ENCODE data around the gene MTHFD2L. TPM values are rescaled to one million over a fixed set of nuclear protein-coding genes. Genes with fewer than 3 reads are reported as not detected.

MTHFD2L gene
- total RNA-seq, 1 experiment from 2014 or later, result 9.4 TPM

DNA sequence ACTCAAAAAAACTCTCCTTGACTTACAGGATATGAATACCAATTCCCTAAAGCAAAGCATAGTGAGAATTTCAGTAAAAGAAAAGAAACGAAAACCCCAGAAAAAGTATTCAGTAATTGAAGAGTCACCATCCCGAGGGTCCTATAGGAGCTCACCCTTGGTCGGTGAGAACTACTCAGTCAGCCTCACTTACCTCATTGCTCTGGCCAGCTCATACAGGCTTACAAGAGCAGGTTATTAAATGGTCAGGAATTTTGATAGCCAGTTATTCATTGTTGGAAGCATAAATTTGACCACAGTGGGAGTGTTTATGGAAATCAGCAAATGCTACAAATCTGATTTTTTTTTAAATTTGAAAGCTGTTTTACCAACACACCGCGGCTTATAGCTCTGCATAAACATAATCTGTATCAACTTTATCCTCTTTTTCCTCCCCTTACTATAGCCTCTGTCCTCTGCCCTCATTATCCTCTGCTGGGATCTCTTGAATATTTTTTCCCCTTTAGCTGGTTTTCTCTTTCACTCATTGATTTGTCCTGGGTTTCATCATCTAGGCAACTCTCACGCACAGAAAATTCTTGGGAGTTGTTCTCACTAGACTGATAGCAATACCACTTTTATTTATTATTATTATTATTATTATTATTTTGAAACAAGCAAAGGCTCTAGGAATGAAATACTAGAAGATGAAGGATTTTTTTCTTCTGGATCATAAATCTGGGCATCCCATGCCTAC, 47.9 kb upstream of the MTHFD2L start:
- TF ChIP-seq NR2C2 (CRISPR knock-in tag; IDR thresholded peaks at IDR 0.05) (no peak), ZNF532 (CRISPR knock-in tag; IDR thresholded peaks at IDR 0.05; ENCODE audit: borderline replicate concordance) (no peak), IRF2 (CRISPR knock-in tag; IDR thresholded peaks at IDR 0.05; ENCODE audit: borderline replicate concordance, low read depth) (no peak), NFATC4 (CRISPR knock-in tag; IDR thresholded peaks at IDR 0.05) (no peak), FOXP4 (CRISPR knock-in tag; IDR thresholded peaks at IDR 0.05) (no peak), USF1 (CRISPR knock-in tag; IDR thresholded peaks at IDR 0.05) (no peak), SOX15 (CRISPR knock-in tag; IDR thresholded peaks at IDR 0.05) (no peak), SMAD4 (CRISPR knock-in tag; IDR thresholded peaks at IDR 0.05) (no peak)
- TF ChIP-seq, protein P1, sequence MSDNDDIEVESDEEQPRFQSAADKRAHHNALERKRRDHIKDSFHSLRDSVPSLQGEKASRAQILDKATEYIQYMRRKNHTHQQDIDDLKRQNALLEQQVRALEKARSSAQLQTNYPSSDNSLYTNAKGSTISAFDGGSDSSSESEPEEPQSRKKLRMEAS (CRISPR knock-in tag; IDR thresholded peaks at IDR 0.05), result no peak
- ChIA-PET POLR2A (no interaction called here), CTCF (interaction anchor here (0.6 to 1.4 kb wide), 3 partner anchors 23 to 71 kb away, joined by 4 to 6 read pairs (median 6); partner anchors contain the start of gene CXCL3)
- Mint-ChIP-seq H3K9me3 (no peaks in the 10 kb centered on the region), H3K4me1 (peaks cover 30% of the 10 kb centered on the region), H3K4me3 (no peak overlapping the region), H3K36me3 (no peaks in the 10 kb centered on the region), H3K27ac (peak overlapping the region; percentile 87), H3K27me3 (ENCODE audit: low read depth) (no peaks in the 10 kb centered on the region)
- ATAC-seq (peak; percentile 30), DNase-seq (ENCODE audit: low spot score) (no peak)

DNA sequence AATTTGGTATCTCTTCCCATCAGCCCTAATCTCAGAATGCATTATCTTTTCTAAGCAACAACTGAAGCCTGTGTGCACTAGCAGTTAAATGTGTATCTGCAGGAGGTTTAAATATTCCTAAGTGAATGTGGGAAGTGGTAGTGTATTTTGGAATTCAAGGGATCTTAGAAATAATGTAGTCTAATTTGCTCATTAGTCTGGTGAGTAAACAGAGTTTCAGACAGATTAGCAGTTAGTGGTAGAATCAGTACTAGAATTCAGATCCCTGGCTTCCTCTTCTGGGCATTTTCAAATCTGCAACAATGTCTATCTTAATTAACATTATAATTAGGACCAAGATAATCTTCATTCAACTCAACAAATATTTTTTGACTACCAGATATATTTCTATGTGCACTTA, 47.2 kb upstream of the MTHFD2L start:
- DNase-seq (ENCODE audit: low spot score) (no peak), ATAC-seq (no peak)
- Mint-ChIP-seq H3K9me3 (no peaks in the 10 kb centered on the region), H3K4me3 (no peak overlapping the region), H3K4me1 (peaks cover 30% of the 10 kb centered on the region), H3K27me3 (ENCODE audit: low read depth) (no peaks in the 10 kb centered on the region), H3K36me3 (no peaks in the 10 kb centered on the region), H3K27ac (no peak overlapping the region)
- CTCF ChIA-PET, result no interaction called here
- POLR2A ChIA-PET, result no interaction called here
- TF ChIP-seq ZNF512 (CRISPR knock-in tag; IDR thresholded peaks at IDR 0.05; ENCODE audit: borderline replicate concordance) (no peak), EMX1 (CRISPR knock-in tag; IDR thresholded peaks at IDR 0.05) (no peak), PRRX2 (CRISPR knock-in tag; IDR thresholded peaks at IDR 0.05) (no peak), GABPB1 (CRISPR knock-in tag; IDR thresholded peaks at IDR 0.05) (no peak), NFYB (CRISPR knock-in tag; conservative IDR thresholded peaks at IDR 0.05; ENCODE audit: low read depth) (no peak), ERG (CRISPR knock-in tag; IDR thresholded peaks at IDR 0.05) (no peak)
- TF ChIP-seq, protein P2, sequence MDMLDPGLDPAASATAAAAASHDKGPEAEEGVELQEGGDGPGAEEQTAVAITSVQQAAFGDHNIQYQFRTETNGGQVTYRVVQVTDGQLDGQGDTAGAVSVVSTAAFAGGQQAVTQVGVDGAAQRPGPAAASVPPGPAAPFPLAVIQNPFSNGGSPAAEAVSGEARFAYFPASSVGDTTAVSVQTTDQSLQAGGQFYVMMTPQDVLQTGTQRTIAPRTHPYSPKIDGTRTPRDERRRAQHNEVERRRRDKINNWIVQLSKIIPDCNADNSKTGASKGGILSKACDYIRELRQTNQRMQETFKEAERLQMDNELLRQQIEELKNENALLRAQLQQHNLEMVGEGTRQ (CRISPR knock-in tag; IDR thresholded peaks at IDR 0.05), result no peak
